Mesenchymal stem cell (in vitro differentiated cells and primary cell): ENCODE measurements around the gene TSPEAR.

Source experiments
- DNase-seq: peaks from one replicate; pipeline ENCODE4 v3.0.0-alpha.2; 2013
- H2AFZ ChIP-seq: one replicate; pipeline ENCODE4 v1.6.1; 2013; ENCODE audit warnings: low read depth, mild to moderate bottlenecking, control low read depth, inconsistent platforms, low read length, moderate library complexity
- H2AK5ac ChIP-seq: 2 replicates; pipeline ENCODE4 v1.6.1; 2013; ENCODE audit warnings: low read length, moderate library complexity, mild to moderate bottlenecking, inconsistent platforms; ENCODE audit not compliant: severe bottlenecking
- H2BK120ac ChIP-seq: one replicate; pipeline ENCODE4 v1.6.1; 2013; ENCODE audit warnings: low read depth, mild to moderate bottlenecking, inconsistent platforms, low read length, moderate library complexity
- H2BK12ac ChIP-seq, 2 experiments: one replicate each; pipeline ENCODE4 v1.6.1; 2013; ENCODE audit warnings: inconsistent platforms in 2 of 2, low read length in 2 of 2, mild to moderate bottlenecking in 2 of 2, moderate library complexity in 2 of 2, control low read depth in 1 of 2
- H2BK15ac ChIP-seq: one replicate; pipeline ENCODE4 v1.6.1; 2013; ENCODE audit warnings: mild to moderate bottlenecking, low read depth, inconsistent platforms; ENCODE audit not compliant: poor library complexity, severe bottlenecking
- H2BK5ac ChIP-seq: 2 replicates; pipeline ENCODE4 v1.6.1; 2013; ENCODE audit warnings: low read depth, mild to moderate bottlenecking, low read length, control low read depth, inconsistent platforms; ENCODE audit not compliant: poor library complexity, severe bottlenecking
- H3K14ac ChIP-seq, 2 experiments: one replicate each; pipeline ENCODE4 v1.6.1; 2013; ENCODE audit warnings: inconsistent platforms in 2 of 2, low read length in 2 of 2, control low read depth in 1 of 2, mild to moderate bottlenecking in 1 of 2, moderate library complexity in 1 of 2
- H3K18ac ChIP-seq, 2 experiments: one replicate each; pipeline ENCODE4 v1.6.1; 2013; ENCODE audit warnings: inconsistent platforms in 2 of 2, low read length in 2 of 2, control low read depth in 1 of 2, low read depth in 1 of 2, mild to moderate bottlenecking in 1 of 2
- H3K23ac ChIP-seq, 2 experiments: one replicate each; pipeline ENCODE4 v1.6.1; 2013; ENCODE audit warnings: inconsistent platforms in 2 of 2, low read length in 2 of 2, mild to moderate bottlenecking in 2 of 2, moderate library complexity in 2 of 2, control low read depth in 1 of 2
- H3K27ac ChIP-seq: 2 replicates; pipeline ENCODE4 v1.5.1; 2013; ENCODE audit warnings: mild to moderate bottlenecking, moderate library complexity, low read length, control low read depth, inconsistent platforms; ENCODE audit not compliant: poor library complexity, severe bottlenecking
- H3K27me3 ChIP-seq, 2 experiments: 2 replicates each; pipeline versions ENCODE4 v1.6.1 to v1.7.0; 2013; ENCODE audit warnings: low read length in 2 of 2, mild to moderate bottlenecking in 2 of 2, moderate library complexity in 2 of 2, control low read depth in 1 of 2, inconsistent platforms in 1 of 2; ENCODE audit not compliant: control insufficient read depth in 1 of 2, insufficient read depth in 1 of 2
- H3K36me3 ChIP-seq, 2 experiments: 2 replicates each; pipeline versions ENCODE4 v1.6.1 to v1.7.0; 2013; ENCODE audit warnings: low read length in 2 of 2, control low read depth in 1 of 2, inconsistent platforms in 1 of 2, low read depth in 1 of 2, mild to moderate bottlenecking in 1 of 2; ENCODE audit not compliant: insufficient read depth in 2 of 2, control insufficient read depth in 1 of 2
- H3K4ac ChIP-seq, 2 experiments: one replicate each; pipeline ENCODE4 v1.6.1; 2013; ENCODE audit warnings: inconsistent platforms in 2 of 2, low read length in 2 of 2, mild to moderate bottlenecking in 2 of 2, moderate library complexity in 2 of 2, control low read depth in 1 of 2, low read depth in 1 of 2
- H3K4me1 ChIP-seq: 2 replicates; pipeline ENCODE4 v1.6.1; 2013; ENCODE audit warnings: low read depth, low read length, control low read depth; ENCODE audit not compliant: control insufficient read depth, insufficient read depth
- H3K4me2 ChIP-seq: 2 replicates; pipeline ENCODE4 v1.6.1; 2013; ENCODE audit warnings: low read length, mild to moderate bottlenecking, inconsistent platforms; ENCODE audit not compliant: poor library complexity, severe bottlenecking
- H3K4me3 ChIP-seq, 2 experiments: 2 replicates each; pipeline versions ENCODE4 v1.5.1 to v1.7.0; 2013; ENCODE audit warnings: low read length in 2 of 2, mild to moderate bottlenecking in 2 of 2, control low read depth in 1 of 2, low read depth in 1 of 2; ENCODE audit not compliant: insufficient read depth in 1 of 2
- H3K79me1 ChIP-seq: replicated peaks from 2 replicates; pipeline ENCODE4 v1.6.1; 2013; ENCODE audit warnings: mild to moderate bottlenecking, control low read depth, low read length, inconsistent platforms; ENCODE audit not compliant: poor library complexity, severe bottlenecking
- H3K9ac ChIP-seq: 2 replicates; pipeline ENCODE4 v1.7.0; 2013; ENCODE audit warnings: mild to moderate bottlenecking, low read length, moderate library complexity
- H3K9me3 ChIP-seq: 2 replicates; pipeline ENCODE4 v1.7.0; 2013; ENCODE audit warnings: mild to moderate bottlenecking, low read length; ENCODE audit not compliant: control insufficient read depth
- H4K8ac ChIP-seq: one replicate; pipeline ENCODE4 v1.6.1; 2013; ENCODE audit warnings: inconsistent platforms, mild to moderate bottlenecking, low read length, moderate library complexity
- H4K91ac ChIP-seq: one replicate; pipeline ENCODE4 v1.6.1; 2013; ENCODE audit warnings: mild to moderate bottlenecking, low read length, inconsistent platforms
- WGBS: methylation state at CpG from one replicate; pipeline ENCODE4 v1.1.7; 2013; ENCODE audit warnings: mixed read lengths; 5-methylcytosine and 5-hydroxymethylcytosine counted together

Gene TSPEAR

DNA sequence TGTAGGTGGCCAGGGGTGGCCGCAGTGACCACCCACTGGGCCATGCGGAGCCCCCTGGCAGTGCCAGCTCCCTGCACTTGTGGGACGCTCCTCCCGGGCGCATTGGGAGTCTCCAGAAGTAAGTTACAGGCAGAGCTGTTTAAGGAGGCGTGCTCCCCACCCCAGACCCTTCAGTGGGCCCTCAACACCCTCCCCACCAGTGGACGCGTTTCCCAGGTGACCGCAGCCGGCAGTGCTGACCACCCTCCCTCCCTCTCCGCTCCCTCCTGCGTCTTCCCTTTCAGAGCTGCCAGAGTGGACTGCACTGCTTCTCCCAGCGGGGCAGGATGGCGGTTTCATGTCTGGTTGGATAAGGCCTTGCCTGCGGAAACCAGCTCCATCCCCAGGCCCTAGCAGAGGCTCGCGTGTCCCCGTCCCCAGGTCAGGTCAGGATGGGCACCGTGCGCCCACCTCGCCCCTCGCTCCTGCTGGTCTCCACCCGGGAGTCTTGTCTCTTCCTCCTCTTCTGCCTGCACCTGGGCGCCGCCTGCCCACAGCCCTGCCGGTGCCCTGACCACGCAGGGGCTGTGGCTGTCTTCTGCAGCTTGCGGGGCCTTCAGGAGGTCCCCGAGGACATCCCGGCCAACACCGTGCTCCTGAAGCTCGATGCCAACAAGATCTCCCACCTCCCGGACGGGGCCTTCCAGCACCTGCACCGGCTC, 255.0 kb downstream of the TSPEAR start:
- Histone ChIP-seq H3K4me2 (peak overlapping the region; percentile 88), H3K27me3 (peaks cover 10 to 13% of the 10 kb centered on the region in 2 experiments), H2AK5ac (no peak overlapping the region), H3K14ac (no peak overlapping the region), H3K27ac (no peak overlapping the region), H3K4me3 (peak overlapping the region; percentile 61 to 76), H4K8ac (no peak overlapping the region), H3K36me3 (peaks cover 0 to 7% of the 10 kb centered on the region in 2 experiments), H3K4ac (no peak overlapping the region), H2BK5ac (no peak overlapping the region), H3K9me3 (peaks cover 7% of the 10 kb centered on the region), H3K4me1 (peaks cover 9% of the 10 kb centered on the region), H2BK15ac (no peak overlapping the region), H3K9ac (peak overlapping the region; percentile 61), H3K79me1 (no peaks in the 10 kb centered on the region), H4K91ac (no peak overlapping the region), H2BK12ac (no peak overlapping the region), H3K18ac (no peak overlapping the region), H2BK120ac (no peak overlapping the region), H3K23ac (no peak overlapping the region), H2AFZ (no peak overlapping the region)
- no peak for DNase-seq
- 90% methylated on average over 35 of the region's 35 CpGs for WGBS

DNA sequence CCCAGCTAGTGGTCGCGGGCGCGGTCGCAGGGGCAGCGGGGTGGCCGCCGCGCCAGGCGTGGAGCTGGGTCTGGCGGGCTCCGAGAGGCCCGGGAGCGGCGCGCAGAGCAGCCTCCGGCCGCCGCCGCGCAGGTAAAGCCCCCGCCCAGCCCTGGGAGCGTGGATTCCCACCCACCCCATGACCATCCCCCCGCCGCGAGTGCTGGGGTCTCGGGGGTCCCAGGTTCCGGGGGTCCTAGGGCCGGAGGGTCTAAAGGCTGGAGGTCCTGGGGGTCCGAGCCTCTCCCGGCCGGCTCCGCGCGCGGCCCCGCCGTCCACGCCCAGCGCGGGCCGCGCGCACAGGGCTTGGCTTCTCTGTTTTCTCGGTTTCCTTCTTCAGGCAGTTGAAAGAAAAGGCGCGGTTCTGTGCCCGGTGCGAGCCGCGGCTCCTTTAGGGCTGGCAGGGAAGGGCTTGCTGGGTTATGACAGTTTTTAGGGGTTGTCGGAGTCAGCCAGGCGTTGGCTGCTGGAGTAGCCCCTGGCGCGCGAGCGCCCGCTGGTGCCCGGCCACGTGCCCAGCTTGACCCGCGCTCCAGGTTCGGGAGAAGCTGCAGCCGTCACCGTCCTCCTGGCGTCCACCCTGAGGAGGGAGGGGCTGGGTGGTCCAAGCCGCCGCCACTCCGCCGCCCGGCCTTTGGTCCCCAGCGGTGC, 255.7 kb downstream of the TSPEAR start:
- no peak overlapping the region for H2BK12ac ChIP-seq
- no peak overlapping the region for H4K91ac ChIP-seq
- no peak overlapping the region for H3K4ac ChIP-seq
- peaks cover 0 to 7% of the 10 kb centered on the region in 2 experiments for H3K36me3 ChIP-seq
- no peak overlapping the region for H3K23ac ChIP-seq
- H3K27me3 ChIP-seq = peaks cover 17 to 18% of the 10 kb centered on the region in 2 experiments
- no peak overlapping the region for H4K8ac ChIP-seq
- H2AK5ac ChIP-seq = no peak overlapping the region
- H2BK15ac ChIP-seq = peak overlapping the region; percentile 57
- peaks cover 7% of the 10 kb centered on the region for H3K9me3 ChIP-seq
- no peak overlapping the region for H2BK5ac ChIP-seq
- no peak overlapping the region for H3K18ac ChIP-seq
- no peak overlapping the region for H3K27ac ChIP-seq
- peak overlapping the region; percentile 61 to 76 for H3K4me3 ChIP-seq
- peaks cover 9% of the 10 kb centered on the region for H3K4me1 ChIP-seq
- H3K14ac ChIP-seq = no peak overlapping the region
- no peaks in the 10 kb centered on the region for H3K79me1 ChIP-seq
- H3K4me2 ChIP-seq = peak overlapping the region; percentile 88
- peak overlapping the region; percentile 67 for H2BK120ac ChIP-seq
- peak overlapping the region; percentile 58 for H2AFZ ChIP-seq
- DNase-seq = peak; percentile 20
- peak overlapping the region; percentile 61 for H3K9ac ChIP-seq
- WGBS = 2% methylated on average over 52 of the region's 72 CpGs

GRCh38 chr21:44454747-44455523, 256.4 kb downstream of the TSPEAR start, which contains the start of gene LRRC3:
Gene LRRC3 (plus strand): TSS chr21:44455510. CDS start chr21:44456645, 1,135 bp downstream.
- Histone ChIP-seq H3K23ac (no peak within 1 kb of the TSS), H3K4me3 (peak within 1 kb of the TSS; percentile 61 to 76), H3K14ac (no peak within 1 kb of the TSS), H3K4ac (no peak within 1 kb of the TSS), H3K36me3 (peaks cover 0 to 7% of the 10 kb centered on the region in 2 experiments), H3K9ac (peak within 1 kb of the TSS; percentile 61), H3K9me3 (peaks cover 7% of the 10 kb centered on the region), H2BK5ac (no peak within 1 kb of the TSS), H3K79me1 (no peaks in the 10 kb centered on the region), H3K27ac (no peak within 1 kb of the TSS), H2AFZ (peak within 1 kb of the TSS; percentile 58), H3K4me2 (peak within 1 kb of the TSS; percentile 88), H4K8ac (no peak within 1 kb of the TSS), H2BK120ac (peak within 1 kb of the TSS; percentile 67), H2AK5ac (no peak within 1 kb of the TSS), H3K27me3 (peaks cover 20 to 25% of the 10 kb centered on the region in 2 experiments), H4K91ac (no peak within 1 kb of the TSS), H3K18ac (peak within 1 kb of the TSS in 1 of 2 experiments; percentile 37), H2BK12ac (no peak within 1 kb of the TSS), H2BK15ac (peak within 1 kb of the TSS; percentile 57), H3K4me1 (peaks cover 9% of the 10 kb centered on the region)
- 17% methylated on average over 13 of the region's 45 CpGs for WGBS
- DNase-seq = peak; percentile 85
